Activated CD4-positive, alpha-beta T cell treated with anti-CD3 and anti-CD28 coated beads for 48 hours (primary cell): ENCODE data around the gene AP1S1.

Experiments
- DNase-seq: peaks from one replicate; pipeline ENCODE4 v3.0.0-alpha.2; 2020

The AP1S1 gene

GRCh38 chr7:101201695-101202602 lies 47.7 kb downstream of the AP1S1 start:
- peak; percentile 13 for DNase-seq

GRCh38 chr7:101202603-101202918 lies 48.3 kb downstream of the AP1S1 start:
- DNase-seq, result no peak

- DNase-seq, result peak; percentile 24
Measured at GRCh38 chr7:101203740-101204738, 49.8 kb downstream of the AP1S1 start.

- DNase-seq, result no peak
Measured at GRCh38 chr7:101205901-101206664, 51.8 kb downstream of the AP1S1 start.

GRCh38 chr7:101206665-101207042 lies 52.4 kb downstream of the AP1S1 start:
- no peak for DNase-seq

- no peak for DNase-seq
Measured at GRCh38 chr7:101207459-101207858, 53.2 kb downstream of the AP1S1 start.

GRCh38 chr7:101208794-101209193 lies 54.5 kb downstream of the AP1S1 start:
- no peak for DNase-seq

GRCh38 chr7:101210143-101210542 lies 55.9 kb downstream of the AP1S1 start:
- no peak for DNase-seq
